ENCODE measurements around the gene TRABD2B.

- TF ChIP-seq SIN3A (IDR thresholded peaks at IDR 0.05; ENCODE audit: borderline replicate concordance, insufficient read depth, low read length) (no peak), TAF1 (IDR thresholded peaks at IDR 0.05; ENCODE audit: borderline replicate concordance, insufficient read depth, low read length) (no peak), FOXP2 (optimal IDR thresholded peaks at IDR 0.05; ENCODE audit: borderline replicate concordance, extremely low read depth, extremely low read length, insufficient read depth) (no peak)
Observed at GRCh38 chr1:47950471-47950870, 46.7 kb downstream of the TRABD2B start.

All from PFSK-1 (cell line).